H9 (cell line): ENCODE results near the gene GSG1L. TPM values are rescaled to one million over a fixed set of nuclear protein-coding genes. Genes with fewer than 3 reads are reported as not detected.

Experiments
- DNase-seq: peaks from one replicate; pipeline ENCODE4 v3.0.0-alpha.2; 2017
- H2AFZ ChIP-seq: one replicate; pipeline ENCODE4 v1.6.1; 2013; ENCODE audit warnings: mild to moderate bottlenecking, low read length, control low read depth, moderate library complexity
- H2AK5ac ChIP-seq: 2 replicates; pipeline ENCODE4 v1.6.1; 2013; ENCODE audit warnings: low read length, control low read depth, mixed read lengths; ENCODE audit not compliant: insufficient read length
- H2BK120ac ChIP-seq: one replicate; pipeline ENCODE4 v1.6.1; 2013; ENCODE audit warnings: low read depth, mild to moderate bottlenecking, low read length, control low read depth, inconsistent platforms; ENCODE audit not compliant: poor library complexity, severe bottlenecking
- H2BK12ac ChIP-seq: 2 replicates; pipeline ENCODE4 v1.6.1; 2013; ENCODE audit warnings: low read length, control low read depth, mixed read lengths, low read depth; ENCODE audit not compliant: insufficient read length
- H2BK15ac ChIP-seq: 2 replicates; pipeline ENCODE4 v1.6.1; 2013; ENCODE audit warnings: low read depth, low read length, control low read depth
- H2BK20ac ChIP-seq: one replicate; pipeline ENCODE4 v1.6.1; 2013; ENCODE audit warnings: low read depth, mild to moderate bottlenecking, low read length, control low read depth, inconsistent platforms; ENCODE audit not compliant: poor library complexity, severe bottlenecking
- H2BK5ac ChIP-seq: 2 replicates; pipeline ENCODE4 v1.6.1; 2013; ENCODE audit warnings: low read length, control low read depth, mixed read lengths; ENCODE audit not compliant: insufficient read length
- H3K14ac ChIP-seq: 2 replicates; pipeline ENCODE4 v1.6.1; 2013; ENCODE audit warnings: low read length, control low read depth; ENCODE audit not compliant: insufficient read depth
- H3K18ac ChIP-seq: 2 replicates; pipeline ENCODE4 v1.6.1; 2013; ENCODE audit warnings: low read depth, mild to moderate bottlenecking, mixed read lengths, low read length, control low read depth; ENCODE audit not compliant: insufficient read length
- H3K23ac ChIP-seq: 2 replicates; pipeline ENCODE4 v1.6.1; 2013; ENCODE audit warnings: low read length, control low read depth, mixed read lengths, low read depth; ENCODE audit not compliant: insufficient read length
- H3K23me2 ChIP-seq: 2 replicates; pipeline ENCODE4 v1.6.1; 2013; ENCODE audit warnings: low read depth, mild to moderate bottlenecking, mixed read lengths, low read length, control low read depth; ENCODE audit not compliant: insufficient read length, poor library complexity, severe bottlenecking
- H3K27ac ChIP-seq: 2 replicates; pipeline ENCODE4 v1.5.1; 2013; ENCODE audit warnings: low read length, control low read depth, mixed read lengths, low read depth; ENCODE audit not compliant: insufficient read length
- H3K27me3 ChIP-seq: 2 replicates; pipeline ENCODE4 v1.6.1; 2013; ENCODE audit warnings: low read length, control low read depth, inconsistent platforms; ENCODE audit not compliant: insufficient read depth
- H3K4ac ChIP-seq: 2 replicates; pipeline ENCODE4 v1.6.1; 2013; ENCODE audit warnings: low read depth, mild to moderate bottlenecking, control low read depth, inconsistent platforms, low read length, moderate library complexity
- H3K4me1 ChIP-seq: 2 replicates; pipeline ENCODE4 v1.6.1; 2013; ENCODE audit warnings: low read length, control low read depth, inconsistent platforms; ENCODE audit not compliant: insufficient read depth
- H3K4me2 ChIP-seq: 2 replicates; pipeline ENCODE4 v1.6.1; 2013; ENCODE audit warnings: low read length, control low read depth, mixed read lengths; ENCODE audit not compliant: insufficient read length, insufficient read depth
- H3K56ac ChIP-seq: 2 replicates; pipeline ENCODE4 v1.6.1; 2013; ENCODE audit warnings: low read depth, mild to moderate bottlenecking, mixed read lengths, low read length, control low read depth; ENCODE audit not compliant: insufficient read length
- H3K79me1 ChIP-seq: 2 replicates; pipeline ENCODE4 v1.6.1; 2013; ENCODE audit warnings: low read depth, mild to moderate bottlenecking, moderate library complexity, low read length, control low read depth, inconsistent platforms; ENCODE audit not compliant: insufficient read depth, poor library complexity, severe bottlenecking
- H3K79me2 ChIP-seq: 2 replicates; pipeline ENCODE4 v1.6.1; 2013; ENCODE audit warnings: low read length, control low read depth, inconsistent platforms; ENCODE audit not compliant: insufficient read depth
- H3K9ac ChIP-seq: 2 replicates; pipeline ENCODE4 v1.6.1; 2013; ENCODE audit warnings: low read length, control low read depth, mixed read lengths; ENCODE audit not compliant: insufficient read length; ENCODE audit errors: extremely low read depth
- H3K9me3 ChIP-seq: one replicate; pipeline ENCODE4 v1.6.1; 2013; ENCODE audit warnings: low read depth, low read length, inconsistent platforms; ENCODE audit not compliant: control insufficient read depth
- H3T11ph ChIP-seq: one replicate; pipeline ENCODE4 v1.6.1; 2013; ENCODE audit warnings: mild to moderate bottlenecking, low read length, control low read depth, inconsistent platforms
- H4K20me1 ChIP-seq: one replicate; pipeline ENCODE4 v1.6.1; 2013; ENCODE audit not compliant: control insufficient read depth, insufficient read length, insufficient read depth
- H4K5ac ChIP-seq: 2 replicates; pipeline ENCODE4 v1.6.1; 2013; ENCODE audit warnings: low read depth, mild to moderate bottlenecking, mixed read lengths, low read length, control low read depth; ENCODE audit not compliant: insufficient read length
- H4K8ac ChIP-seq: replicated peaks from 2 replicates; pipeline ENCODE4 v1.6.1; 2013; ENCODE audit warnings: low read length, control low read depth, mixed read lengths, low read depth; ENCODE audit not compliant: insufficient read length
- H4K91ac ChIP-seq: 2 replicates; pipeline ENCODE4 v1.6.1; 2013; ENCODE audit warnings: low read depth, mild to moderate bottlenecking, moderate library complexity, mixed read lengths, low read length, control low read depth; ENCODE audit not compliant: insufficient read length
- H3K27ac Mint-ChIP-seq, 3 experiments: 2 replicates in 2 of 3; 3 replicates in 1 of 3; pipeline ENCODE4 v1.8.0; 2020 to 2021; ENCODE audit warnings: mixed read lengths in 3 of 3, mild to moderate bottlenecking in 1 of 3, moderate library complexity in 1 of 3
- H3K27me3 Mint-ChIP-seq: 2 replicates; pipeline ENCODE4 v1.8.0; 2021; ENCODE audit warnings: low read depth, mild to moderate bottlenecking, moderate library complexity, mixed read lengths
- H3K36me3 Mint-ChIP-seq, 3 experiments: 2 replicates in 2 of 3; 3 replicates in 1 of 3; pipeline ENCODE4 v1.8.0; 2020 to 2021; ENCODE audit warnings: low read depth in 3 of 3, mixed read lengths in 3 of 3; ENCODE audit not compliant: insufficient read depth in 1 of 3
- H3K4me1 Mint-ChIP-seq, 2 experiments: 2 replicates each; pipeline ENCODE4 v1.8.0; 2020; ENCODE audit warnings: mixed read lengths in 2 of 2
- H3K4me3 Mint-ChIP-seq, 2 experiments: 2 replicates in 1 of 2; 3 replicates in 1 of 2; pipeline ENCODE4 v1.8.0; 2020 to 2021; ENCODE audit warnings: mild to moderate bottlenecking in 2 of 2, mixed read lengths in 2 of 2, moderate library complexity in 1 of 2
- H3K9me3 Mint-ChIP-seq, 2 experiments: 2 replicates in 1 of 2; 3 replicates in 1 of 2; pipeline ENCODE4 v1.8.0; 2020; ENCODE audit warnings: mild to moderate bottlenecking in 2 of 2, mixed read lengths in 2 of 2, moderate library complexity in 1 of 2
- WGBS: extraction: QIAGEN DNeasy Blood & Tissue Kit; methylation state at CpG from one replicate; pipeline ENCODE4 v1.1.7; 2013; ENCODE audit warnings: missing lambda C conversion rate, low lambda C conversion rate, mixed read lengths; ENCODE audit not compliant: insufficient read length; ENCODE audit errors: extremely low coverage; 5-methylcytosine and 5-hydroxymethylcytosine counted together
- total RNA-seq: library from RNA; stranded (reverse); gene quantifications from 2 replicates; pipeline ENCODE4 v1.2.1, GENCODE V29; 2021
- TF ChIP-seq, protein P1 (sequence below): fragments of 200-600 bp; sonication (generic); conservative IDR thresholded peaks from 3 replicates; pipeline ENCODE4 v1.8.0; 2021; ENCODE audit warnings: antibody characterized with exemption, mild to moderate bottlenecking

Gene GSG1L
- total RNA-seq, 1 experiment from 2014 or later, result 0.35 TPM

DNA sequence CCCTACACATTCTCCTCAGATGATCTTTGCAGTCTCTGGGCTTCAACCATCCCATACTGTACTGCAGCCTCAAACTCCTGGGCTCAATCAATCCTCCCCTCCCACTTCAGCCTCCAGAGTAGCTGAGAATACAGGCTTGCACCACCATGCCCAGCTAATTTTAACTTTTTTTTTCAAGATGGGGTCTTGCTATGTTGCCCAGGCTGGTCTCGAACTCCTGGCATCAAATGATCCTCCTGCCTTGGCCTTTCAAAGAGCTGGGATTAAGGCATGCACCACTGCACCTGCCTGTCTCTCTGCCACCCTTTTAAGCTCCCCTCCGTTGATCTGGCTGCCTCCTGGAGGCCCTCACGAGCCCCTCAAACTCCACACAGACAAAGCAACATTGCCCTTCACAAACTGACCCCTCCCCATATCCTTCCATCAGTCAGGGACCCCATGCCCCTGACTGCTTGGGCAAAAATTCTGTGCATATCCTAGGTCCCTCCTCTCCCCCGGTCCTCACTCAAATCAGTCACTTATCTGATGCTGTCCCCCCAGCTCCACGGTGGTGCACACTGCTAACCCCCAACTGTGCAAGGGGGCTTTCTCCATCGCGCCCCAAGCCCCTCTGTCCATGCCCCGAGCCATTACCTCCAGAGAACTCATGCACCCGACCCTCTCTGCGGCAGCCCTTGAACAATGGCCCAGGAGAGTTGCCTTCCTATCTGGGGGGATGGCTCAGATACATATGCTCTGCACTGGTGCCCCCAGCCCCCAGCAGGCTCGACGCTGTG, 260.7 kb downstream of the GSG1L start:
- H2BK15ac ChIP-seq, result no peak overlapping the region
- H2BK120ac ChIP-seq, result no peak overlapping the region
- H3K23ac ChIP-seq, result no peak overlapping the region
- H4K5ac ChIP-seq, result no peak overlapping the region
- H4K8ac ChIP-seq, result no peak overlapping the region
- Mint-ChIP-seq H3K4me3 (no peak overlapping the region), H3K27ac (no peak overlapping the region; a peak in 1 of 7 replicates), H3K36me3 (no peaks in the 10 kb centered on the region), H3K4me1 (peaks cover 13 to 23% of the 10 kb centered on the region in 2 experiments), H3K27me3 (peaks cover 21% of the 10 kb centered on the region), H3K9me3 (no peaks in the 10 kb centered on the region; a peak in 1 of 5 replicates)
- no peak overlapping the region for H2AK5ac ChIP-seq
- no peaks in the 10 kb centered on the region for H3K79me2 ChIP-seq
- DNase-seq, result no peak
- peaks cover 3% of the 10 kb centered on the region; the same call in 1 of the 2 replicates for H3K4me1 ChIP-seq
- H3K27me3 ChIP-seq, result no peaks in the 10 kb centered on the region
- no peak overlapping the region for H2BK20ac ChIP-seq
- H3K9ac ChIP-seq, result no peak overlapping the region
- H3K4ac ChIP-seq, result no peak overlapping the region
- no peaks in the 10 kb centered on the region for H4K20me1 ChIP-seq
- H3K9me3 ChIP-seq, result no peaks in the 10 kb centered on the region
- no peak overlapping the region for H2AFZ ChIP-seq
- TF ChIP-seq, protein P1, sequence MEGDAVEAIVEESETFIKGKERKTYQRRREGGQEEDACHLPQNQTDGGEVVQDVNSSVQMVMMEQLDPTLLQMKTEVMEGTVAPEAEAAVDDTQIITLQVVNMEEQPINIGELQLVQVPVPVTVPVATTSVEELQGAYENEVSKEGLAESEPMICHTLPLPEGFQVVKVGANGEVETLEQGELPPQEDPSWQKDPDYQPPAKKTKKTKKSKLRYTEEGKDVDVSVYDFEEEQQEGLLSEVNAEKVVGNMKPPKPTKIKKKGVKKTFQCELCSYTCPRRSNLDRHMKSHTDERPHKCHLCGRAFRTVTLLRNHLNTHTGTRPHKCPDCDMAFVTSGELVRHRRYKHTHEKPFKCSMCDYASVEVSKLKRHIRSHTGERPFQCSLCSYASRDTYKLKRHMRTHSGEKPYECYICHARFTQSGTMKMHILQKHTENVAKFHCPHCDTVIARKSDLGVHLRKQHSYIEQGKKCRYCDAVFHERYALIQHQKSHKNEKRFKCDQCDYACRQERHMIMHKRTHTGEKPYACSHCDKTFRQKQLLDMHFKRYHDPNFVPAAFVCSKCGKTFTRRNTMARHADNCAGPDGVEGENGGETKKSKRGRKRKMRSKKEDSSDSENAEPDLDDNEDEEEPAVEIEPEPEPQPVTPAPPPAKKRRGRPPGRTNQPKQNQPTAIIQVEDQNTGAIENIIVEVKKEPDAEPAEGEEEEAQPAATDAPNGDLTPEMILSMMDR, result no peak
- H3K18ac ChIP-seq, result no peak overlapping the region
- WGBS, result no CpG with 5 or more reads among the region's 12 CpGs
- H3K23me2 ChIP-seq, result no peaks in the 10 kb centered on the region
- H3K14ac ChIP-seq, result no peak overlapping the region
- no peaks in the 10 kb centered on the region for H3K79me1 ChIP-seq
- no peak overlapping the region for H3K56ac ChIP-seq
- H3T11ph ChIP-seq, result no peak overlapping the region
- H2BK12ac ChIP-seq, result no peak overlapping the region
- H3K4me2 ChIP-seq, result no peak overlapping the region
- no peak overlapping the region for H2BK5ac ChIP-seq
- H4K91ac ChIP-seq, result no peak overlapping the region
- H3K27ac ChIP-seq, result no peak overlapping the region
